Liver (tissue), 9 donors: Measurements from ENCODE around the gene TLR9. TPM values are rescaled to one million over a fixed set of nuclear protein-coding genes. Genes with fewer than 3 reads are reported as not detected.

ENCODE experiments used
- DNase-seq: peaks from one replicate; pipeline ENCODE4 v3.0.0-alpha.2; 2017; ENCODE audit warnings: low spot score
- H3K27ac ChIP-seq, 2 donors: one replicate each; pipeline ENCODE4 v1.7.0; 2013; ENCODE audit warnings: inconsistent platforms in 2 of 2, low read length in 2 of 2, control low read depth in 1 of 2, low read depth in 1 of 2, mild to moderate bottlenecking in 1 of 2
- H3K27me3 ChIP-seq, 4 donors: one replicate each; pipeline versions ENCODE4 v1.6.1 to v1.7.0; 2013; ENCODE audit warnings: low read length in 3 of 4, inconsistent platforms in 1 of 4, mild to moderate bottlenecking in 1 of 4, moderate library complexity in 1 of 4; ENCODE audit not compliant: control insufficient read depth in 4 of 4, insufficient read depth in 4 of 4
- H3K36me3 ChIP-seq, 4 donors: one replicate each; pipeline versions ENCODE4 v1.6.1 to v1.7.0; 2013; ENCODE audit warnings: low read length in 3 of 4, mild to moderate bottlenecking in 3 of 4, low read depth in 1 of 4, moderate library complexity in 1 of 4; ENCODE audit not compliant: control insufficient read depth in 4 of 4, insufficient read depth in 3 of 4
- H3K4me1 ChIP-seq, 4 donors: one replicate each; pipeline versions ENCODE4 v1.6.1 to v1.7.0; 2013; ENCODE audit warnings: low read length in 3 of 4, mild to moderate bottlenecking in 3 of 4, moderate library complexity in 1 of 4; ENCODE audit not compliant: control insufficient read depth in 4 of 4, insufficient read depth in 4 of 4
- H3K4me3 ChIP-seq, 3 donors: one replicate each; pipeline versions ENCODE4 v1.6.1 to v1.7.0; 2013; ENCODE audit warnings: low read length in 3 of 3, control low read depth in 1 of 3, low read depth in 1 of 3, mild to moderate bottlenecking in 1 of 3
- H3K9ac ChIP-seq, 2 donors: one replicate each; pipeline ENCODE4 v1.7.0; 2013; ENCODE audit warnings: low read length in 2 of 2, mild to moderate bottlenecking in 2 of 2, moderate library complexity in 2 of 2, control low read depth in 1 of 2, low read depth in 1 of 2
- H3K9me3 ChIP-seq, 4 donors: one replicate each; pipeline versions ENCODE4 v1.6.1 to v1.7.0; 2013; ENCODE audit warnings: low read length in 3 of 4; ENCODE audit not compliant: control insufficient read depth in 4 of 4
- ATF3 ChIP-seq: IDR thresholded peaks from 2 replicates; pipeline ENCODE4 v1.6.1; 2016; ENCODE audit warnings: antibody characterized with exemption
- CTCF ChIP-seq: fragments of 150-350 bp; IDR thresholded peaks from 2 replicates; pipeline ENCODE4 v1.5.1; 2017; ENCODE audit warnings: improper control_type of control experiment, low read depth, low read length; ENCODE audit not compliant: missing input control
- EGR1 ChIP-seq, 2 donors: IDR thresholded peaks; 2 replicates each; pipeline ENCODE4 v1.6.1; 2016 to 2018; ENCODE audit warnings: antibody characterized with exemption in 2 of 2, low read depth in 2 of 2
- FOXA1 ChIP-seq: IDR thresholded peaks from 2 replicates; pipeline ENCODE4 v1.6.1; 2016; ENCODE audit warnings: antibody characterized with exemption
- FOXA2 ChIP-seq: IDR thresholded peaks from 2 replicates; pipeline ENCODE4 v1.6.1; 2016; ENCODE audit warnings: antibody characterized with exemption
- GABPA ChIP-seq, 2 donors: IDR thresholded peaks in 1 of 2; conservative IDR thresholded peaks in 1 of 2; 2 replicates each; pipeline ENCODE4 v1.6.1; 2016; ENCODE audit warnings: antibody characterized with exemption in 2 of 2, mild to moderate bottlenecking in 1 of 2, moderate library complexity in 1 of 2
- HNF4A ChIP-seq, 2 donors: conservative IDR thresholded peaks; 2 replicates each; pipeline ENCODE4 v1.6.1; 2016; ENCODE audit warnings: antibody characterized with exemption in 2 of 2, mild to moderate bottlenecking in 2 of 2
- HNF4G ChIP-seq: IDR thresholded peaks from 2 replicates; pipeline ENCODE4 v1.6.1; 2016; ENCODE audit warnings: antibody characterized with exemption
- JUND ChIP-seq, 2 donors: IDR thresholded peaks; 2 replicates each; pipeline ENCODE4 v1.6.1; 2016; ENCODE audit warnings: antibody characterized with exemption in 2 of 2
- MAX ChIP-seq: IDR thresholded peaks from 2 replicates; pipeline ENCODE4 v1.6.1; 2016; ENCODE audit warnings: antibody characterized with exemption
- NR2F2 ChIP-seq: IDR thresholded peaks from 2 replicates; pipeline ENCODE4 v1.6.1; 2016; ENCODE audit warnings: antibody characterized with exemption
- RAD21 ChIP-seq, 2 donors: IDR thresholded peaks; 2 replicates each; pipeline ENCODE4 v1.6.1; 2016; ENCODE audit warnings: antibody characterized with exemption in 2 of 2, mild to moderate bottlenecking in 2 of 2
- REST ChIP-seq: IDR thresholded peaks from 2 replicates; pipeline ENCODE4 v1.6.1; 2016; ENCODE audit warnings: antibody characterized with exemption, mild to moderate bottlenecking
- RXRA ChIP-seq, 2 donors: IDR thresholded peaks; 2 replicates each; pipeline ENCODE4 v1.6.1; 2017 to 2018; ENCODE audit warnings: antibody characterized with exemption in 2 of 2, mild to moderate bottlenecking in 1 of 2
- SP1 ChIP-seq: IDR thresholded peaks from 2 replicates; pipeline ENCODE4 v1.6.1; 2018; ENCODE audit warnings: antibody characterized with exemption, mild to moderate bottlenecking
- TAF1 ChIP-seq: conservative IDR thresholded peaks from 2 replicates; pipeline ENCODE4 v1.6.1; 2016; ENCODE audit warnings: antibody characterized with exemption, mild to moderate bottlenecking
- YY1 ChIP-seq: IDR thresholded peaks from 2 replicates; pipeline ENCODE4 v1.6.1; 2016; ENCODE audit warnings: antibody characterized with exemption, mild to moderate bottlenecking
- ZBTB33 ChIP-seq: IDR thresholded peaks from 2 replicates; pipeline ENCODE4 v1.6.1; 2016; ENCODE audit warnings: antibody characterized with exemption
- WGBS: extraction: QIAGEN DNeasy Blood & Tissue Kit; methylation state at CpG from one replicate; pipeline ENCODE4 v1.1.7; 2013; 5-methylcytosine and 5-hydroxymethylcytosine counted together
- polyA plus RNA-seq, 2 donors: library from polyadenylated mRNA; stranded (reverse) in 1 of 2; unstranded in 1 of 2; fragments of 200-250 nt in 1 of 2; fragments of >200 nt in 1 of 2; fragmentation: Nextera tagmentation in 1 of 2; extraction: Ambion mirVana in 1 of 2; gene quantifications; one replicate each; pipeline versions ENCODE4 v1.2.1 to v1.2.3, GENCODE V29; 2013 to 2015
- total RNA-seq, 2 donors: library from RNA; depleted of rRNA; stranded (reverse); fragments of >200 nt; gene quantifications; one replicate each; pipeline ENCODE4 v1.2.3, GENCODE V29; 2014
- donor health status: healthy.
- donor health status: healthy.
- donor health status: healthy.
- donor health status: healthy.
- donor health status: healthy.

Gene TLR9
- total and polyA plus RNA-seq, 4 donors, result 0.02 TPM; not detected in 3

- 91% methylated on average over 16 of the region's 16 CpGs for WGBS
- Histone ChIP-seq H3K27me3 (no peaks in the 10 kb centered on the region), H3K9me3 (no peaks in the 10 kb centered on the region), H3K36me3 (peaks cover 4 to 35% (median 12%) of the 10 kb centered on the region in 4 donors), H3K9ac (no peak overlapping the region), H3K4me3 (no peak overlapping the region), H3K4me1 (peaks cover 11 to 43% (median 33%) of the 10 kb centered on the region in 4 donors), H3K27ac (no peak overlapping the region)
- no peak for DNase-seq
- no peak for TF ChIP-seq REST
- no peak for TF ChIP-seq CTCF
- no peak for TF ChIP-seq NR2F2
- no peak for TF ChIP-seq RXRA (IDR thresholded peaks at IDR 0.05)
- no peak for TF ChIP-seq JUND (IDR thresholded peaks at IDR 0.05)
- no peak for TF ChIP-seq ZBTB33
- no peak for TF ChIP-seq MAX
- TF ChIP-seq TAF1, result no peak
- no peak for TF ChIP-seq EGR1 (IDR thresholded peaks at IDR 0.05; ENCODE audit: low read depth in 2 of 2)
- TF ChIP-seq RAD21 (IDR thresholded peaks at IDR 0.05), result no peak
- TF ChIP-seq HNF4G, result no peak
- no peak for TF ChIP-seq FOXA2
- TF ChIP-seq GABPA (IDR thresholded peaks at IDR 0.05 in 1 of 2, conservative IDR thresholded peaks at IDR 0.05 in 1 of 2), result no peak
- TF ChIP-seq YY1, result no peak
- TF ChIP-seq SP1, result no peak
- TF ChIP-seq HNF4A (conservative IDR thresholded peaks at IDR 0.05), result no peak
- no peak for TF ChIP-seq ATF3
- TF ChIP-seq FOXA1, result no peak
Measured at GRCh38 chr3:52230889-52231499, 5.5 kb upstream of the TLR9 start.
